Liver (tissue), 9 donors: Measurements from ENCODE around the gene OR10A2. TPM values are rescaled to one million over a fixed set of nuclear protein-coding genes. Genes with fewer than 3 reads are reported as not detected.

Experiments
- DNase-seq: peaks from one replicate; pipeline ENCODE4 v3.0.0-alpha.2; 2017; ENCODE audit warnings: low spot score
- H3K27ac ChIP-seq, 2 donors: one replicate each; pipeline ENCODE4 v1.7.0; 2013; ENCODE audit warnings: inconsistent platforms in 2 of 2, low read length in 2 of 2, control low read depth in 1 of 2, low read depth in 1 of 2, mild to moderate bottlenecking in 1 of 2
- H3K27me3 ChIP-seq, 4 donors: one replicate each; pipeline versions ENCODE4 v1.6.1 to v1.7.0; 2013; ENCODE audit warnings: low read length in 3 of 4, inconsistent platforms in 1 of 4, mild to moderate bottlenecking in 1 of 4, moderate library complexity in 1 of 4; ENCODE audit not compliant: control insufficient read depth in 4 of 4, insufficient read depth in 4 of 4
- H3K36me3 ChIP-seq, 4 donors: one replicate each; pipeline versions ENCODE4 v1.6.1 to v1.7.0; 2013; ENCODE audit warnings: low read length in 3 of 4, mild to moderate bottlenecking in 3 of 4, low read depth in 1 of 4, moderate library complexity in 1 of 4; ENCODE audit not compliant: control insufficient read depth in 4 of 4, insufficient read depth in 3 of 4
- H3K4me1 ChIP-seq, 4 donors: one replicate each; pipeline versions ENCODE4 v1.6.1 to v1.7.0; 2013; ENCODE audit warnings: low read length in 3 of 4, mild to moderate bottlenecking in 3 of 4, moderate library complexity in 1 of 4; ENCODE audit not compliant: control insufficient read depth in 4 of 4, insufficient read depth in 4 of 4
- H3K4me3 ChIP-seq, 3 donors: one replicate each; pipeline versions ENCODE4 v1.6.1 to v1.7.0; 2013; ENCODE audit warnings: low read length in 3 of 3, control low read depth in 1 of 3, low read depth in 1 of 3, mild to moderate bottlenecking in 1 of 3
- H3K9ac ChIP-seq, 2 donors: one replicate each; pipeline ENCODE4 v1.7.0; 2013; ENCODE audit warnings: low read length in 2 of 2, mild to moderate bottlenecking in 2 of 2, moderate library complexity in 2 of 2, control low read depth in 1 of 2, low read depth in 1 of 2
- H3K9me3 ChIP-seq, 4 donors: one replicate each; pipeline versions ENCODE4 v1.6.1 to v1.7.0; 2013; ENCODE audit warnings: low read length in 3 of 4; ENCODE audit not compliant: control insufficient read depth in 4 of 4
- EGR1 ChIP-seq, 2 donors: IDR thresholded peaks; 2 replicates each; pipeline ENCODE4 v1.6.1; 2016 to 2018; ENCODE audit warnings: antibody characterized with exemption in 2 of 2, low read depth in 2 of 2
- FOXA2 ChIP-seq: IDR thresholded peaks from 2 replicates; pipeline ENCODE4 v1.6.1; 2016; ENCODE audit warnings: antibody characterized with exemption
- GABPA ChIP-seq, 2 donors: IDR thresholded peaks in 1 of 2; conservative IDR thresholded peaks in 1 of 2; 2 replicates each; pipeline ENCODE4 v1.6.1; 2016; ENCODE audit warnings: antibody characterized with exemption in 2 of 2, mild to moderate bottlenecking in 1 of 2, moderate library complexity in 1 of 2
- HNF4A ChIP-seq, 2 donors: conservative IDR thresholded peaks; 2 replicates each; pipeline ENCODE4 v1.6.1; 2016; ENCODE audit warnings: antibody characterized with exemption in 2 of 2, mild to moderate bottlenecking in 2 of 2
- HNF4G ChIP-seq: IDR thresholded peaks from 2 replicates; pipeline ENCODE4 v1.6.1; 2016; ENCODE audit warnings: antibody characterized with exemption
- JUND ChIP-seq, 2 donors: IDR thresholded peaks; 2 replicates each; pipeline ENCODE4 v1.6.1; 2016; ENCODE audit warnings: antibody characterized with exemption in 2 of 2
- MAX ChIP-seq: IDR thresholded peaks from 2 replicates; pipeline ENCODE4 v1.6.1; 2016; ENCODE audit warnings: antibody characterized with exemption
- NR2F2 ChIP-seq: IDR thresholded peaks from 2 replicates; pipeline ENCODE4 v1.6.1; 2016; ENCODE audit warnings: antibody characterized with exemption
- RAD21 ChIP-seq, 2 donors: IDR thresholded peaks; 2 replicates each; pipeline ENCODE4 v1.6.1; 2016; ENCODE audit warnings: antibody characterized with exemption in 2 of 2, mild to moderate bottlenecking in 2 of 2
- RXRA ChIP-seq, 2 donors: IDR thresholded peaks; 2 replicates each; pipeline ENCODE4 v1.6.1; 2017 to 2018; ENCODE audit warnings: antibody characterized with exemption in 2 of 2, mild to moderate bottlenecking in 1 of 2
- TAF1 ChIP-seq: conservative IDR thresholded peaks from 2 replicates; pipeline ENCODE4 v1.6.1; 2016; ENCODE audit warnings: antibody characterized with exemption, mild to moderate bottlenecking
- YY1 ChIP-seq: IDR thresholded peaks from 2 replicates; pipeline ENCODE4 v1.6.1; 2016; ENCODE audit warnings: antibody characterized with exemption, mild to moderate bottlenecking
- ZBTB33 ChIP-seq: IDR thresholded peaks from 2 replicates; pipeline ENCODE4 v1.6.1; 2016; ENCODE audit warnings: antibody characterized with exemption
- WGBS: extraction: QIAGEN DNeasy Blood & Tissue Kit; methylation state at CpG from one replicate; pipeline ENCODE4 v1.1.7; 2013; 5-methylcytosine and 5-hydroxymethylcytosine counted together
- polyA plus RNA-seq, 2 donors: library from polyadenylated mRNA; stranded (reverse) in 1 of 2; unstranded in 1 of 2; fragments of 200-250 nt in 1 of 2; fragments of >200 nt in 1 of 2; fragmentation: Nextera tagmentation in 1 of 2; extraction: Ambion mirVana in 1 of 2; gene quantifications; one replicate each; pipeline versions ENCODE4 v1.2.1 to v1.2.3, GENCODE V29; 2013 to 2015
- total RNA-seq, 2 donors: library from RNA; depleted of rRNA; stranded (reverse); fragments of >200 nt; gene quantifications; one replicate each; pipeline ENCODE4 v1.2.3, GENCODE V29; 2014
- TF ChIP-seq, protein P1 (sequence below): IDR thresholded peaks from 2 replicates; pipeline ENCODE4 v1.6.1; 2016; ENCODE audit warnings: antibody characterized with exemption, mild to moderate bottlenecking
- TF ChIP-seq, protein P2 (sequence below): IDR thresholded peaks from 2 replicates; pipeline ENCODE4 v1.6.1; 2016; ENCODE audit warnings: antibody characterized with exemption
- donor health status: healthy.
- donor health status: healthy.
- donor health status: healthy.
- donor health status: healthy.
- donor health status: healthy.

Gene OR10A2
- total and polyA plus RNA-seq, 4 donors = not detected

DNA sequence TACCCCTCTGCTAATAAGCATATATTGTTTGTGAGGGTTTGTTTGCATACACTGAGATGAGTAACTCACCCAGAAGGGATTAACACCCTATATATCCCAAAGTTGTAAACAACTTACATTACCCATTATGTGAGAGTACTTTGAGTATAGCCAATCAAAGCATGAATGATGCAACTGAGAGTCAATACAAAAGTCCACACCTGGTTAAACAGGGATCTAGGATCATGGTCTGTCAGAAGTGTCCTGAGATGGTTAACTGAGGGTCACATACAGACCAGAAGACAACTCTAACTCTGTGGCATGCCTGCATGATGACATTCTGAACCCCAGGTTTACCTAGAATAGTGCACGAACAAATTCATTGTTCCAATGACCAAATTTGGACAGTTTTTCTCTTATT, 34.8 kb upstream of the OR10A2 start:
- Histone ChIP-seq H3K4me3 (no peak overlapping the region), H3K27me3 (peaks cover 0 to 7% (median 0%) of the 10 kb centered on the region in 4 donors), H3K27ac (no peak overlapping the region), H3K4me1 (no peaks in the 10 kb centered on the region), H3K9me3 (no peaks in the 10 kb centered on the region), H3K36me3 (no peaks in the 10 kb centered on the region), H3K9ac (no peak overlapping the region)
- no peak for DNase-seq
- TF ChIP-seq JUND (IDR thresholded peaks at IDR 0.05) (no peak), TAF1 (no peak), GABPA (IDR thresholded peaks at IDR 0.05 in 1 of 2, conservative IDR thresholded peaks at IDR 0.05 in 1 of 2) (no peak), ZBTB33 (no peak), HNF4A (conservative IDR thresholded peaks at IDR 0.05) (no peak), YY1 (no peak), MAX (no peak), RAD21 (IDR thresholded peaks at IDR 0.05) (no peak), EGR1 (IDR thresholded peaks at IDR 0.05; ENCODE audit: low read depth in 2 of 2) (no peak), FOXA2 (no peak), RXRA (IDR thresholded peaks at IDR 0.05) (no peak), NR2F2 (no peak), HNF4G (no peak)
- TF ChIP-seq, protein P1, sequence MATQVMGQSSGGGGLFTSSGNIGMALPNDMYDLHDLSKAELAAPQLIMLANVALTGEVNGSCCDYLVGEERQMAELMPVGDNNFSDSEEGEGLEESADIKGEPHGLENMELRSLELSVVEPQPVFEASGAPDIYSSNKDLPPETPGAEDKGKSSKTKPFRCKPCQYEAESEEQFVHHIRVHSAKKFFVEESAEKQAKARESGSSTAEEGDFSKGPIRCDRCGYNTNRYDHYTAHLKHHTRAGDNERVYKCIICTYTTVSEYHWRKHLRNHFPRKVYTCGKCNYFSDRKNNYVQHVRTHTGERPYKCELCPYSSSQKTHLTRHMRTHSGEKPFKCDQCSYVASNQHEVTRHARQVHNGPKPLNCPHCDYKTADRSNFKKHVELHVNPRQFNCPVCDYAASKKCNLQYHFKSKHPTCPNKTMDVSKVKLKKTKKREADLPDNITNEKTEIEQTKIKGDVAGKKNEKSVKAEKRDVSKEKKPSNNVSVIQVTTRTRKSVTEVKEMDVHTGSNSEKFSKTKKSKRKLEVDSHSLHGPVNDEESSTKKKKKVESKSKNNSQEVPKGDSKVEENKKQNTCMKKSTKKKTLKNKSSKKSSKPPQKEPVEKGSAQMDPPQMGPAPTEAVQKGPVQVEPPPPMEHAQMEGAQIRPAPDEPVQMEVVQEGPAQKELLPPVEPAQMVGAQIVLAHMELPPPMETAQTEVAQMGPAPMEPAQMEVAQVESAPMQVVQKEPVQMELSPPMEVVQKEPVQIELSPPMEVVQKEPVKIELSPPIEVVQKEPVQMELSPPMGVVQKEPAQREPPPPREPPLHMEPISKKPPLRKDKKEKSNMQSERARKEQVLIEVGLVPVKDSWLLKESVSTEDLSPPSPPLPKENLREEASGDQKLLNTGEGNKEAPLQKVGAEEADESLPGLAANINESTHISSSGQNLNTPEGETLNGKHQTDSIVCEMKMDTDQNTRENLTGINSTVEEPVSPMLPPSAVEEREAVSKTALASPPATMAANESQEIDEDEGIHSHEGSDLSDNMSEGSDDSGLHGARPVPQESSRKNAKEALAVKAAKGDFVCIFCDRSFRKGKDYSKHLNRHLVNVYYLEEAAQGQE = no peak
- TF ChIP-seq, protein P2, sequence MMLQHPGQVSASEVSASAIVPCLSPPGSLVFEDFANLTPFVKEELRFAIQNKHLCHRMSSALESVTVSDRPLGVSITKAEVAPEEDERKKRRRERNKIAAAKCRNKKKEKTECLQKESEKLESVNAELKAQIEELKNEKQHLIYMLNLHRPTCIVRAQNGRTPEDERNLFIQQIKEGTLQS = no peak
- 57% methylated on average over 1 of the region's 1 CpG for WGBS

GRCh38 chr11:6833356-6833755, 29.5 kb upstream of the OR10A2 start:
- Histone ChIP-seq H3K27me3 (peaks cover 0 to 5% (median 0%) of the 10 kb centered on the region in 4 donors), H3K4me1 (no peaks in the 10 kb centered on the region), H3K9me3 (no peaks in the 10 kb centered on the region), H3K36me3 (no peaks in the 10 kb centered on the region), H3K27ac (no peak overlapping the region), H3K9ac (no peak overlapping the region), H3K4me3 (no peak overlapping the region)
- no peak for DNase-seq
- TF ChIP-seq RAD21 (IDR thresholded peaks at IDR 0.05) (no peak), FOXA2 (no peak), TAF1 (no peak), JUND (IDR thresholded peaks at IDR 0.05) (no peak)
- TF ChIP-seq, protein P2 = no peak
- TF ChIP-seq, protein P1 = no peak
- WGBS = 82% methylated on average over 6 of the region's 6 CpGs
